GM12801 (cell line): Measurements from ENCODE around the gene MICU1.

Source experiments
- TF ChIP-seq, protein P1 (sequence below): IDR thresholded peaks from one replicate; pipeline ENCODE4 v1.5.1; 2011; ENCODE audit warnings: control low read depth; ENCODE audit not compliant: insufficient read length; ENCODE audit errors: extremely low read depth

The MICU1 gene

DNA sequence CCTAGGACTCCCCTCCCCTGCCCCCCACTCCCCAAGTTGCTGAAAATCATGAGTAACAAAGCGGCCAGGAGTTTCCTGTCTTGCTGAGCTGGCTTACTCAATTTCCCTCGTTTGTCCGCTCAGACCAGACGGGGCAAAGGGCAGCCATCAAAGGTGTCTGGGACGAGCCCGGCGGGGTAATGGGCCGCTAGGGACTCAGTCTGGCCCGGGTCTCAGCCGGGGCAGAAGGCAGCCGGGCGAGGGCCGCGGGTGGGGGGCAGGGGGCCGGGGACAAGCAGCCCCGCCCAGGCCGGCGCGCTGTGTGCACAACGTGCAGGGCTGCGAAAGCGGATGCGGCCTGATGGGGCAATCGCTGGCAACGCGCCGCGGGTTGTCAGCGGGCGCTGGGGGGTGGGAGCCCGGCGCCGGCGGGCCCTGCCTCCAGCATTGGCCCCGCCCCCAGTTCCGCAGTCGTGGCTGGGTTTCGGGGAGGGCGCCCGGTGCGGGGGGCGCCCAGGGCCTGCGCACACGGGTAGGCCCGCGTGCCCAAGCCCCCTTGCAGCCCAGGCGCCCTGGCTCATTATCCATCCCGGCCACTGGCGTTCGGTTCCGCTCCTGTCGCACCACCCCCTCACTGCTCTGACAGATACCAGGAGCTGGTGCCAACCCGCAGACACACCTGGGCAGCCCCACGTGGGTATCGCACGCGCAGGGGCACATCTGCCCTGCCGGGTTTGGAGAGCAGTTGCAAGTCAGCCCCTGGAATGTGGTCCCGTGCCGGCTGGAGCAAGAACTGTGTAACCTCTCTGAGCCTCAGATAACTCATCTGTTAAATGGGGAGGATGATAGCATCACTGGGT is 306.2 kb downstream of the MICU1 start:
- TF ChIP-seq, protein P1, sequence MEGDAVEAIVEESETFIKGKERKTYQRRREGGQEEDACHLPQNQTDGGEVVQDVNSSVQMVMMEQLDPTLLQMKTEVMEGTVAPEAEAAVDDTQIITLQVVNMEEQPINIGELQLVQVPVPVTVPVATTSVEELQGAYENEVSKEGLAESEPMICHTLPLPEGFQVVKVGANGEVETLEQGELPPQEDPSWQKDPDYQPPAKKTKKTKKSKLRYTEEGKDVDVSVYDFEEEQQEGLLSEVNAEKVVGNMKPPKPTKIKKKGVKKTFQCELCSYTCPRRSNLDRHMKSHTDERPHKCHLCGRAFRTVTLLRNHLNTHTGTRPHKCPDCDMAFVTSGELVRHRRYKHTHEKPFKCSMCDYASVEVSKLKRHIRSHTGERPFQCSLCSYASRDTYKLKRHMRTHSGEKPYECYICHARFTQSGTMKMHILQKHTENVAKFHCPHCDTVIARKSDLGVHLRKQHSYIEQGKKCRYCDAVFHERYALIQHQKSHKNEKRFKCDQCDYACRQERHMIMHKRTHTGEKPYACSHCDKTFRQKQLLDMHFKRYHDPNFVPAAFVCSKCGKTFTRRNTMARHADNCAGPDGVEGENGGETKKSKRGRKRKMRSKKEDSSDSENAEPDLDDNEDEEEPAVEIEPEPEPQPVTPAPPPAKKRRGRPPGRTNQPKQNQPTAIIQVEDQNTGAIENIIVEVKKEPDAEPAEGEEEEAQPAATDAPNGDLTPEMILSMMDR = no peak

GRCh38 chr10:72318418-72319262 is 307.2 kb downstream of the MICU1 start:
- TF ChIP-seq, protein P1 = no peak
